Ectodermal cell (in vitro differentiated cells): Measurements from ENCODE around the gene PPP1R18. TPM values are rescaled to one million over a fixed set of nuclear protein-coding genes. Genes with fewer than 3 reads are reported as not detected.

Experiments
- H3K27ac ChIP-seq: 2 replicates; pipeline ENCODE4 v1.7.0; 2013; ENCODE audit warnings: mild to moderate bottlenecking, low read depth, low read length; ENCODE audit not compliant: insufficient read depth, poor library complexity, severe bottlenecking
- H3K27me3 ChIP-seq: 2 replicates; pipeline ENCODE4 v1.7.0; 2013; ENCODE audit warnings: mild to moderate bottlenecking, low read length; ENCODE audit not compliant: insufficient read depth, control insufficient read depth, poor library complexity, severe bottlenecking
- H3K36me3 ChIP-seq: one replicate; pipeline ENCODE4 v1.7.0; 2013; ENCODE audit warnings: low read length; ENCODE audit not compliant: control insufficient read depth, insufficient read depth
- H3K4me1 ChIP-seq: one replicate; pipeline ENCODE4 v1.7.0; 2013; ENCODE audit warnings: low read length; ENCODE audit not compliant: control insufficient read depth, insufficient read depth
- H3K4me3 ChIP-seq: 2 replicates; pipeline ENCODE4 v1.7.0; 2013; ENCODE audit warnings: low read depth, low read length, control low read depth; ENCODE audit not compliant: insufficient read depth
- H3K9me3 ChIP-seq: 2 replicates; pipeline ENCODE4 v1.7.0; 2013; ENCODE audit warnings: mild to moderate bottlenecking, low read length, moderate library complexity; ENCODE audit not compliant: control insufficient read depth
- WGBS, 2 experiments: methylation state at CpG; one replicate each; pipeline ENCODE4 v1.1.7; 2013; ENCODE audit warnings: missing lambda C conversion rate in 2 of 2; 5-methylcytosine and 5-hydroxymethylcytosine counted together
- polyA plus RNA-seq, 4 experiments: library from polyadenylated mRNA; stranded (reverse); fragments of 50-300 nt; gene quantifications; one replicate each; pipeline ENCODE4 v1.2.3, GENCODE V29; 2013

The PPP1R18 gene
- polyA plus RNA-seq (2013, experiment 1 of 4): 56.8 TPM
- polyA plus RNA-seq (2013, experiment 2 of 4): 62.0 TPM
- 54.7 TPM for polyA plus RNA-seq (2013, experiment 3 of 4)
- 61.8 TPM for polyA plus RNA-seq (2013, experiment 4 of 4)

- Histone ChIP-seq H3K36me3 (no peaks in the 10 kb centered on the region), H3K4me1 (peaks cover 56% of the 10 kb centered on the region), H3K27ac (peak within 1 kb of the TSS; percentile 94), H3K27me3 (no peaks in the 10 kb centered on the region), H3K9me3 (no peaks in the 10 kb centered on the region), H3K4me3 (peak within 1 kb of the TSS; percentile 69)
- 1 to 2% methylated on average over 40 to 41 of the region's 41 CpGs for WGBS, 2 experiments
These were observed at the start of gene PPP1R18 for GRCh38 chr6:30686009-30686907. PPP1R18 (minus strand) TSS chr6:30686645; CDS start chr6:30686018, 627 bp downstream.

DNA sequence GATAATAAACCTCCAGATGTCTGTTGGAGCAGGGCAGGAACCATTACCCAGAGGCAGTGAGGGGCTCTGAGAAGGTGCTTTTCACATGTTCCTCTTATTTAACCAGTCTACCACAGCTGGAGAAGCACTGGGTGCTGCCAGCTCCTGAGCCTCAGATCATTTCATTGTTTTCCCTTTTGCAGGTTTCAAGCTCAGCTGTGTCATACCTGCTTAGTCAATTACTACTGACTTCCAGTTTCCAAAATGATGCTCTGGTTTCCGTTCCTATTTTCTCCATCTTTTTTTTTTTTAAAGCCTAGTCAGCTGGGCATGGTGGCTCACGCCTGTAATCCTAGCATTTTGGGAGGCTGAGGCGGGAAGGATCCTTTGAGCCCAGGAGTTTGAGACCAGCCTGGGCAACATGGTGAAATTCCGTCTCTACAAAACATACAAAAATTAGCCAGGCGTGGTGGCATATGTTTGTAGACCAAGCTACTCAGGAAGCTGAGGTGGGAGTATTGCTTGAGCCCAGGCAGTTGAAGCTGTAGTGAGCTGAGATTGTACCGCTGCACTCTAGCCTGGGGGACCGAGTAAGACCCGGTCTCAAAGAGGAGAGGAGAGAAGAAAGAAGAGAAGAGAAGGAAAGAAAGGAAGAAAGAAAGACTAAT, 49.3 kb upstream of the PPP1R18 start:
- 96% methylated on average over 8 of the region's 8 CpGs for WGBS, 2 experiments
- peaks cover 25% of the 10 kb centered on the region for H3K36me3 ChIP-seq

DNA sequence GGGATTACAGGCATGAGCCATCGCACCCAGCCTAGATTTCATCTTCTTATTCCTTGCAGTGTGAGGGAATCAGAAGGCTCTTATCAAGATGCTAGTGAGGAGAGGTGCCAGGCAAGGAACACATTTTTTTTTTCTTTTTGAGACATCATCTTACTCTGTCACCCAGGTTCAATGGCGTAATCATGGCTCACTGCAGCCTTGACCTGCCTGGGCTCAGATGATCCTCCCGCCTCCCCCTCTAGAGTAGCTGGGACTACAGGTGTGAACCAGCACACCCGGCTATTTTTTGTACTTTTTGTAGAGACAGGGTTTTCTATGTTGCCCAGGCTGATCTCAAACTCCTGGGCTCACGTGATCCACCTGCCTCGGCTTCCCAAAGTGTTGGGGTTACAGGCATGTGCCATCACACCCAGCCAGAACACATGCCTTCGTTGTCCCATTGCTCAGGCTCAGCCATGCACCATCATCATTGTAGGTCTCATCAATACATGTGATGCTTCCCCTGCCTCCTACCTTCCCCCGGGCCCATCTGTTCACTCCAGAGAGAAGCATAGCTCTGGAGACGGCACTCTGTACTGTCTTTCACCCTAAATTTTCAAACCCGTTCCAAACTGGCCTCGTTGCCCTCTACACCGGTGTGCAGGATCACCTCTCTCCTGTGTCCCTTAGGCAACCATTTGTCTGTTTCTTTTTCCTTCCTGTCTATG, 45.9 kb upstream of the PPP1R18 start:
- no peaks in the 10 kb centered on the region for H3K9me3 ChIP-seq
- peaks cover 24% of the 10 kb centered on the region for H3K36me3 ChIP-seq
- no peaks in the 10 kb centered on the region for H3K4me1 ChIP-seq
- H3K4me3 ChIP-seq: no peak overlapping the region
- H3K27me3 ChIP-seq: no peaks in the 10 kb centered on the region
- 92 to 94% methylated on average over 12 of the region's 12 CpGs for WGBS, 2 experiments
- H3K27ac ChIP-seq: no peak overlapping the region

More for the DNA sequence above, 49.3 kb upstream of the PPP1R18 start:
- no peaks in the 10 kb centered on the region for H3K27me3 ChIP-seq
- no peaks in the 10 kb centered on the region for H3K4me1 ChIP-seq
- no peak overlapping the region for H3K27ac ChIP-seq
- no peak overlapping the region for H3K4me3 ChIP-seq
- no peaks in the 10 kb centered on the region for H3K9me3 ChIP-seq

DNA sequence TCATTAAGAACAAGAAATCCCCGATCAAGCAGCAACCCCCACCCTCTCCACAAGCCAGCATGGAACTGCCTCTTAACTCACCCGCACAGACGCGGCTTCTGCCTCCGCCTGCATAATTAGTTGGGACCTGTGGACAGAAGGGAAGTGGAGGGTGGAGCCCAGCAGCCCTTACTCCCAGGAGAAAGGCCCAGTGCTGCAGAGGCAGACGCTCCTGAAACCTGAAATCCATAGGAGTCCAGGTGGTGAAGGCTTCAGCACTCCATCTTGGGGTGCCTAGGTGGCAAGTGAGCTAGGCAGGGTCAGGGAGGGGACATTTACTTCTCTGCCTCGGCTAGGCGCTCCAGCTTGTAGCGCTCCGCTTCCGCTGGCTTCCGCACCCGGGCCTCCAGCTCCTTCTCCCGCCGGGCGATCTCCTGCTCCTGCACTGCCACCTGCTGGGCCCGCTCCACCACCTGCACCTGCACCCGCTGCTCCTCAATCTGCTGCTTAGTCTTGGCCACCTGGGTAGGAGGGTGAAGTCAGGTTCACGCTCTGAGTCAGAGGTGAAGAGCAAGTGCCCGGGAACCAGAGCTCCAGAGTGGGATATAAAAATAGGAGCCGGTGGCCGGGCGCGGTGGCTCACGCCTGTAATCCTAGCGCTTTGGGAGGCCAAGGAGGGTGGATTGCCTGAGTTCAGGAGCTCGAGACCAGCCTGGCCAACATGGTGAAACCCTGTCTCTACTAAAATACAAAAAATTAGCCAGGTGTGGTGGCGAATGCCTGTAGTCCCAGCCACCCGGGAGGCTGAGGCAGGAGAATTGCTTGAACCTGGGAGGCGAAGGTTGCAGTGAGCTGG, 44.4 kb upstream of the PPP1R18 start:
- Histone ChIP-seq H3K27me3 (no peaks in the 10 kb centered on the region), H3K4me3 (no peak overlapping the region), H3K36me3 (peaks cover 19% of the 10 kb centered on the region), H3K27ac (no peak overlapping the region), H3K4me1 (no peaks in the 10 kb centered on the region), H3K9me3 (no peaks in the 10 kb centered on the region)
- 79 to 81% methylated on average over 30 of the region's 30 CpGs for WGBS, 2 experiments

DNA sequence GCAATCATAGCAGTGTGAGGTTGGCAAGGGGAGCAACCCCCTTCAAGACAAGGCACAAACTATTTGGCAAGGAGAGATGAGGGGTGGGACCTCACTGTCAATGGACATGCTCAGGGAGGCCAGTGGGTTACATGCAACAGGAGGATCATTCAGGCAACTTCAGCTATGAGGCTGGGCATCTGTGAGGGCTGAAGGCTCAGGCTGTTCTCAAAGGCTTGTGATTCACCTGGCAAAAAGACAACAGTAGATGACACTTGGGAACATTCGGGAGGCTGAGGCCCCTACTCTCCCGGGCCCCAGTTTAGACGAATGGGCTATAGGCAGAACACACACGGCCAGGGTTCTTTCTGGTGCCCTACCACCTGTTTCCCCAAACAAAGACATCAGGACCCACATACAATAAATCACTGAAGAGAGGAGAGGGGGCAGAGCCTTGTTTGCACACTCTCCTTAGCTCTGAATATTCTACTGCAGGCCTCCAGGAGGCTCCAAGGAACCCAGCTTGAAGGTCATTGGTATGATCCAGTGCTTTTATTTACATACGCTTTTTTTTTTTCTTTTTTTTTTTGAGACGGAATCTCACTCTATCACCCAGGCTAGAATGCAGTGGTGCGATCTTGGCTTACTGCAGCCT, 41.6 kb upstream of the PPP1R18 start:
- Histone ChIP-seq H3K36me3 (peaks cover 34% of the 10 kb centered on the region), H3K9me3 (no peaks in the 10 kb centered on the region), H3K4me3 (no peak overlapping the region), H3K27me3 (no peaks in the 10 kb centered on the region), H3K4me1 (peaks cover 8% of the 10 kb centered on the region), H3K27ac (no peak overlapping the region)
- 89 to 96% methylated on average over 7 of the region's 7 CpGs for WGBS, 2 experiments

DNA sequence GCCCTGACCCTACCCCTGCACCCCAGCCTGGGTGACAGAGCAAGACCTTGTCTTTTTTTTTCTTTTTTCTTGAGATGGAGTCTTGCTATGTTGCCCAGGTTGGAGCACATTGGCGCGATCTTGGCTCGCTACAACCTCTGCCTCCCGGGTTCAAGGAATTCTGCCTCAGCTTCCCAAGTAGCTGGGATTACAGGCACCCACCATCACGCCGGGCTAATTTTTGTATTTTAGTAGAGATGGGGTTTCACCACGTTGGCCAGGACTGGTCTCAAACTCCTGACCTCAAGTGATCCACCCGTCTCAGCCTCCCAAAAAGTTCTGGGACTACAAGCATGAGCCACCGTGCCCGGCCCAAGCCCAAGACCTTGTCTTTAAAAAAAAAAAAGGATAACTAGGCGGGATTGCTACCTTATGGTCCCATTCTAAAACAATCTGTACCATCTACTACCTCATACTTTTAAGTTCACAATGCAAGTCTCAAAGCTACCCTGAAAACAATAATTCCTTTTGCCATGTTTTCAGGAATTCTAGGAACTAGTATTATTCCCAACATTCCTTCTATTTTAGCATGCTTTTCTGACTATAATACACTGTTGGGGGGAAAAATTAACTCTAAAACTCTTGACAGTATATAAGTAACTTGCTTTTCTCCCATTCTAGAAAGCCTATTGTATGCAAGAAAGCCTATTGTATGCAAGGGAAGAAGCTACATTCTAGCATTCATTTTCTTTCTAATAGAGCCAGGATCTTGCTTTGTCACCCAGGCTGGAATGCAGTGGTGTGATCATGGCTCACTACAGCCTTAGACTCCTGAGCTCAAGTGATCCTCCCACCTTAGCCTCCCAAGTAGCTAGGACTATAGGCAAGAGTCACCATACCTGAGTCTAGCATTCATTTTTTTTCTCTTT, 40.3 kb upstream of the PPP1R18 start:
- H3K4me1 ChIP-seq: peaks cover 12% of the 10 kb centered on the region
- H3K27ac ChIP-seq: no peak overlapping the region
- 91% methylated on average over 11 of the region's 11 CpGs for WGBS, 2 experiments
- no peaks in the 10 kb centered on the region for H3K9me3 ChIP-seq
- no peak overlapping the region for H3K4me3 ChIP-seq
- H3K36me3 ChIP-seq: peaks cover 38% of the 10 kb centered on the region
- H3K27me3 ChIP-seq: no peaks in the 10 kb centered on the region

DNA sequence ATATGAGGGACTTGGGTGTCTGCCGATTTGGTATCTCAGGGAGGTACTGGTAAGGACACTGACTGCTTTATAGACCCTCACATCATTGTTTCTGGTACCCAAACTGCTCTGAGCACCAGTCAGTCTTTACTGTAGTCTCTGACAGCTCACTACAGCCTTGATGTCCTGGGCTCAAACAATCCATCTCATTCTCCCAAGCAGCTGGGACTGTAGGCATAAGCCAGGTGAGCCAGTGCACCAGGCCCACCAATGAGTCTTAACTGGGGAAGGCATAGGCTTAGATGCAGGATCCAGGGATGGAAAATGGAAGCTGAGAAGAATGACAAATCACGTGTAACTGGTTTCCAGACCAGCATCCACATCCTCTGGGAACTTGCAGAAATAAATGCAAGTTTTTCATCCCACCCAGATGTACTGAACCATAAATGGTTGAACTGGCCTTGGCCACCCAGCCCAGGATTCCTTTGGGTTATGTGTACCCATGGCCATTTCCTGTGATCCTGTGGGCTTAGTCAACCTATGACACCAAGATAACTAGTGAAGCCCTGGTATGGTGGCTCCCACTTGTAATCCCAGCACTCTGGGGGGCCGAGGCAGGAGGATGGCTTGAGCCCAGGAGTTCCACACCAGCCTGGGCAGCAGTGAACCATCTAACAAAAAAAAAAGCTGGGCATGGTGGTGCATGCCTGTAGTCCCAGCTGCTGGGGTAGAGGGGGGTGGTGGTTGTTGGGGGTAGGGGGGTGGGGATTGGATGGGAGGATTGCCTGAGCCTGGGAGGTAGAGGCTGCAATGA, 39.5 kb upstream of the PPP1R18 start:
- Histone ChIP-seq H3K27me3 (no peaks in the 10 kb centered on the region), H3K36me3 (peaks cover 38% of the 10 kb centered on the region), H3K27ac (peak overlapping the region; percentile 44), H3K4me3 (no peak overlapping the region), H3K9me3 (no peaks in the 10 kb centered on the region), H3K4me1 (peaks cover 12% of the 10 kb centered on the region)
- WGBS, 2 experiments: 83 to 84% methylated on average over 3 of the region's 3 CpGs

- H3K4me3 ChIP-seq: no peak overlapping the region
- WGBS, 2 experiments: 86 to 89% methylated on average over 6 of the region's 6 CpGs
- H3K9me3 ChIP-seq: no peaks in the 10 kb centered on the region
- no peak overlapping the region for H3K27ac ChIP-seq
- no peaks in the 10 kb centered on the region for H3K27me3 ChIP-seq
- H3K4me1 ChIP-seq: peaks cover 12% of the 10 kb centered on the region
- peaks cover 35% of the 10 kb centered on the region for H3K36me3 ChIP-seq
These were observed 38.6 kb upstream of the PPP1R18 start for GRCh38 chr6:30724906-30725667.
